Measurements from ENCODE around the gene TEX101. TPM values are rescaled to one million over a fixed set of nuclear protein-coding genes. Genes with fewer than 3 reads are reported as not detected.
"Not testable (repeated sequence)": the region's sequence is repeated elsewhere in the genome, so short reads cannot be mapped to it uniquely, and the experiment has no call there.

Gene TEX101
- total RNA-seq, 3 donors from 2014 or later: not detected

- Histone ChIP-seq H3K36me3 (no peaks in the 10 kb centered on the region), H3K4me1 (no peaks in the 10 kb centered on the region), H3K27me3 (peaks cover 0 to 20% of the 10 kb centered on the region in 2 donors), H3K4me3 (no peak overlapping the region), H3K9me3 (no peaks in the 10 kb centered on the region), H3K27ac (no peak overlapping the region)
- DNase-seq (ENCODE audit: low spot score in 2 of 2): no peak
- intact Hi-C loops (cut with DNase I; ENCODE audit: low total_unique reads): no loop called here
- TF ChIP-seq POLR2A (IDR thresholded peaks at IDR 0.05) (no peak), POLR2AphosphoS5 (IDR thresholded peaks at IDR 0.05) (no peak)
- TF ChIP-seq, protein P1, sequence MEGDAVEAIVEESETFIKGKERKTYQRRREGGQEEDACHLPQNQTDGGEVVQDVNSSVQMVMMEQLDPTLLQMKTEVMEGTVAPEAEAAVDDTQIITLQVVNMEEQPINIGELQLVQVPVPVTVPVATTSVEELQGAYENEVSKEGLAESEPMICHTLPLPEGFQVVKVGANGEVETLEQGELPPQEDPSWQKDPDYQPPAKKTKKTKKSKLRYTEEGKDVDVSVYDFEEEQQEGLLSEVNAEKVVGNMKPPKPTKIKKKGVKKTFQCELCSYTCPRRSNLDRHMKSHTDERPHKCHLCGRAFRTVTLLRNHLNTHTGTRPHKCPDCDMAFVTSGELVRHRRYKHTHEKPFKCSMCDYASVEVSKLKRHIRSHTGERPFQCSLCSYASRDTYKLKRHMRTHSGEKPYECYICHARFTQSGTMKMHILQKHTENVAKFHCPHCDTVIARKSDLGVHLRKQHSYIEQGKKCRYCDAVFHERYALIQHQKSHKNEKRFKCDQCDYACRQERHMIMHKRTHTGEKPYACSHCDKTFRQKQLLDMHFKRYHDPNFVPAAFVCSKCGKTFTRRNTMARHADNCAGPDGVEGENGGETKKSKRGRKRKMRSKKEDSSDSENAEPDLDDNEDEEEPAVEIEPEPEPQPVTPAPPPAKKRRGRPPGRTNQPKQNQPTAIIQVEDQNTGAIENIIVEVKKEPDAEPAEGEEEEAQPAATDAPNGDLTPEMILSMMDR (IDR thresholded peaks at IDR 0.05): no peak
Observed at GRCh38 chr19:43380008-43380407, 34.7 kb upstream of the TEX101 start.

DNA sequence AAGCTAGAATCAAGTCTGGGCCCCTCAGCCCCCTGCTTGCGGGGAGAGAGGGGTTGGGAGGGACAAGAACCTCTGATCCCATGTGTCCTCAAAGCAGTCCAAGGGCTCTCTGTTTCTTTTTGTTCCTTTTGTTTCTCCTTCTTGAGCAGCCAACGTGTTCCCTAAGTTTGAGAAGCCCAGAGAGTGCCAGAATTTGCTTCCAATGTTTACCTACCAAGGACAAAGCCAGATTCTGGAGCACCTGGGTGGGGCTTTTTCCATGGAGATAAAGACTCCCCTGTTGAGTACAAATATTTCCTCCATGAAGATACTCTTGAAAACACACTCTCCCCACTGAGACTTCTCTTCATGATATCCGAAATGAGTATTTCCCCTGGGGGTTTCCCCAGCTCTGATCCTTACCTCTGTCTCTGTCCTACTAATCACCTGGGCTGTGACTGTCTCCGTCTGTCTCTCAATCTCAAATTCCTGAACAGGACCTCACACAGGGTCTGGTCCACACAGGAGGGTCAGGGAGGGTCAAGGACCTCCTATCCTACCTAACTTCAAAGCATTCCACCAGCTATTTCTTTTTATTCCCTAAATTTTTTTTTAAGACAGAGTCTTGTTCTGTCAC, 33.8 kb upstream of the TEX101 start:
- TF ChIP-seq POLR2AphosphoS5 (IDR thresholded peaks at IDR 0.05) (no peak), POLR2A (IDR thresholded peaks at IDR 0.05) (no peak)
- TF ChIP-seq, protein P1 (IDR thresholded peaks at IDR 0.05): no peak
- no peak overlapping the region for H3K4me3 ChIP-seq

GRCh38 chr19:43382586-43383216, 32.0 kb upstream of the TEX101 start:
- intact Hi-C loops (cut with DNase I; ENCODE audit: low total_unique reads); DNase-seq (ENCODE audit: low spot score in 2 of 2); H3K27ac ChIP-seq; H3K36me3 ChIP-seq; H3K9me3 ChIP-seq; H3K4me3 ChIP-seq; H3K4me1 ChIP-seq: not testable (repeated sequence)
- H3K27me3 ChIP-seq: peaks cover 0 to 20% of the 10 kb centered on the region in 2 donors

More for the DNA sequence above, 33.8 kb upstream of the TEX101 start:
- Histone ChIP-seq H3K27ac (no peak overlapping the region), H3K27me3 (peaks cover 0 to 20% of the 10 kb centered on the region in 2 donors), H3K36me3 (no peaks in the 10 kb centered on the region), H3K9me3 (peaks cover 0 to 3% of the 10 kb centered on the region in 2 donors), H3K4me1 (no peaks in the 10 kb centered on the region)
- intact Hi-C loops (cut with DNase I; ENCODE audit: low total_unique reads): no loop called here
- no peak for DNase-seq (ENCODE audit: low spot score in 2 of 2)

DNA sequence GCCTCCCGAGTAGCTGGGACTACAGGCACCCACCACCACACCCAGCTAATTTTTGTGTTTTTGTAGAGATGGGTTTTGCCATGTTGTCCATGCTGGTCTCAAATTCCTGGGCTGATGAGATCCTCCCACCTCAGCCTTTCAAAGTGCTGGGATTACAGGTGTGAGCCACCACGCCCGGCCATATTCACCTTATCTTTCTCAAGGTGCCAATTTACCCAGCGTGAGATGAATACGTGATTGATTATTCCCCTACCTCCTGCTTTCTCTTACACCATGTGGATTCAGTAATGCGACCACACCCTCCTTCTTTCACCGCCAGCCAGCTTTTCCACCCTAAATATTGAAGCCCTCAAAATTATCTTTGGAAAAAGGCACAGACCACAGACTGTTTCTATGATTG, 31.4 kb upstream of the TEX101 start:
- H3K4me1 ChIP-seq; H3K36me3 ChIP-seq; DNase-seq (ENCODE audit: low spot score in 2 of 2); intact Hi-C loops (cut with DNase I; ENCODE audit: low total_unique reads); H3K27ac ChIP-seq; H3K4me3 ChIP-seq; H3K9me3 ChIP-seq: not testable (repeated sequence)
- peaks cover 0 to 20% of the 10 kb centered on the region in 2 donors for H3K27me3 ChIP-seq

GRCh38 chr19:43383759-43384158, 30.9 kb upstream of the TEX101 start:
- peaks cover 0 to 20% of the 10 kb centered on the region in 2 donors for H3K27me3 ChIP-seq
- H3K4me1 ChIP-seq; H3K36me3 ChIP-seq; DNase-seq (ENCODE audit: low spot score in 2 of 2); H3K27ac ChIP-seq; intact Hi-C loops (cut with DNase I; ENCODE audit: low total_unique reads); H3K4me3 ChIP-seq; H3K9me3 ChIP-seq: not testable (repeated sequence)

- H3K27ac ChIP-seq; H3K4me1 ChIP-seq; H3K36me3 ChIP-seq; H3K4me3 ChIP-seq; intact Hi-C loops (cut with DNase I; ENCODE audit: low total_unique reads); H3K27me3 ChIP-seq; DNase-seq (ENCODE audit: low spot score in 2 of 2); H3K9me3 ChIP-seq: not testable (repeated sequence)
Observed at GRCh38 chr19:43390903-43391551, 23.7 kb upstream of the TEX101 start.

DNA sequence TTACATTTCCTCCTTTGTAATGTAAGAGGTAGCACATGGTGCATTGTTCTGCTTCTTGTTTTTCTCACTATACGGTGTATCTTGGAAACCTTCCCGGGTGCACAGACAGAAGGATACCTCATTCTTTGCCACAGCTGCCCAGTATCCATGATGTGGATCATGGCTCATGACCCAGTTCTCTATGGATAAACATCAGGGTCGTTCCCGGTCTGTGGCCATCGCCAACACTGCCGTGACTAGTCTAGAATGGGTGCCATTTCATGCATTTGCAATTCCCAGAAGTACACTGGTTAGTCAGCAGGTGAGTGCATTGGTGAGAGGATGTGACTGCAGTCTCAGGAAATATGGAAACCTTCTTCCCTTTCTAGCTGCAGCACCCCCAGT, 23.1 kb upstream of the TEX101 start:
- H3K27ac ChIP-seq; H3K36me3 ChIP-seq; intact Hi-C loops (cut with DNase I; ENCODE audit: low total_unique reads); H3K9me3 ChIP-seq; H3K4me1 ChIP-seq; H3K27me3 ChIP-seq; DNase-seq (ENCODE audit: low spot score in 2 of 2); H3K4me3 ChIP-seq: not testable (repeated sequence)

DNA sequence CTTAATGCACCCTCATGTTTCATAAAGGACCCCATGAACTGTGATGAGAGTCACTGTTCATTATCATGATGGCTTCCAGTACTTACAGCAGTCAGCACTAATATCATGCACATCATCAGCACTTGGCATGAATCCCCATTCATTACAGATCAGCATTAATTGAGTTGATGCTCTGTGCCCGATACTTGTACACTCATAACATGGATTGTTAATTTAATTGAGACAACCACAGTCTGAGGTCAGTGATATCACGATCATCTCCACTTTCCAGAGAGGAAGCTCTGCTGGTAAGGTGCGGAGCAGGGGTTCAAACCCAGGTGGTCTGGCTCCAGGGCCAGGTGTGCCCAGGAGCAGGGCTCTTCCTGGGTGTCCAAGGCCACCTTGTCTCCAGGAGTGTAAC, 21.2 kb upstream of the TEX101 start:
- H3K4me3 ChIP-seq; DNase-seq (ENCODE audit: low spot score in 2 of 2); intact Hi-C loops (cut with DNase I; ENCODE audit: low total_unique reads); H3K36me3 ChIP-seq; H3K27ac ChIP-seq; H3K9me3 ChIP-seq; H3K4me1 ChIP-seq; H3K27me3 ChIP-seq: not testable (repeated sequence)

Data from breast epithelium (tissue), 4 donors.